ENCODE results near the gene C9.
"Not testable (repeated sequence)": the region's sequence is repeated elsewhere in the genome, so short reads cannot be mapped to it uniquely, and the experiment has no call there.

Gene C9

GRCh38 chr5:39256477-39257235 is 107.6 kb downstream of the C9 start:
- DNase-seq = peak; percentile 61

GRCh38 chr5:39255406-39255805 is 108.9 kb downstream of the C9 start:
- no peak for DNase-seq

GRCh38 chr5:39254671-39255070 is 109.6 kb downstream of the C9 start:
- no peak for DNase-seq

DNA sequence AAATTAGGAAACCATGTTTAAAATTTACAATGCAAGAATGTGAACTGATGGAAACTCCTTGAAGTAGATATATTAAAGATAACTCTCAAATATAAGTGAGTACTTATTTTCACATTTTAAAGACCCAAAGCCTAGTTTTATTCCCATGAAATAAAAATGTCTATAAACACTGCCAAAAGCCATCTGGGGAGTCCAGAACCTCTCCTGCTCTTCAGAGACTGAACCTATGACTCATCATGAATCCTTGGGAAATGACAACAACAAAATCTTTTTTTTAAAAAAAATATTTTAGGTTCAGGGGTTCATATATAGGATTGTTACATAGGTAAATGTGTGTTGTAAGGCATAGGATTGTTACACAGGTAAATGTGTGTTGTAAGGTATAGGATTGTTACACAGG is 111.1 kb downstream of the C9 start:
- DNase-seq = no peak

DNA sequence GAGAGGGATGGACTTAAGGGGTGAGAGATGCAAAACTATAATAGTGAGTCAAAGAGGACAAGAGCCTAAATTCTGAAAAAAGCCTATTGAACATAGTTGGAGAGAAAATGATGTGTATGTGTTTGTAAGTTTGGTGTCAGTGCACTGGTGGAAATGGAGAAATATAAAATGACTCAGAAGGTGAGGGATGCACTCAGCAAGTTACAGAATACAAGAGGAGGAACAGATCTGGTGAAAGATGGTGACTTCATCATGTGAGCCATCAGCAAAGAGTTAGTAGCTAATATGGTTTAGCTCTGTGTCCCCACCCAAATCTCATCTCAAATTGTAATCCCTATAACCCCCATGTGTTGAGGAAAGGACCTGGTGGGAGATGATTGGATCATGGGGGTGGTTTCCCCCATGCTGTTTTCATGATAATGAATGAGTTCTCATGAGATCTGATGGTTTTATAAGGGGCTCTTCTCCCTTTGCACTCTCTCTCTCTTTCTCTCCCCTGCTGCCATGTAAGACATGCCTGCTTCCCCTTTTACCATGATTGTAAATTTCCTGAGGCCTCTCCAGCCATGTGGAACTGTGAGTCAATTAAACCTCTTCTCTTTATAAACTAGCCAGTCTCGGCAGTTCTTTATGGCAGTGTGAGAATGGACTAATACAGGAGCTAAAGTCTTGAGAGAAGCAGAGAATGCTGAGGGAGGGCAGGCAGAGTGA is 114.6 kb downstream of the C9 start:
- DNase-seq = no peak

DNA sequence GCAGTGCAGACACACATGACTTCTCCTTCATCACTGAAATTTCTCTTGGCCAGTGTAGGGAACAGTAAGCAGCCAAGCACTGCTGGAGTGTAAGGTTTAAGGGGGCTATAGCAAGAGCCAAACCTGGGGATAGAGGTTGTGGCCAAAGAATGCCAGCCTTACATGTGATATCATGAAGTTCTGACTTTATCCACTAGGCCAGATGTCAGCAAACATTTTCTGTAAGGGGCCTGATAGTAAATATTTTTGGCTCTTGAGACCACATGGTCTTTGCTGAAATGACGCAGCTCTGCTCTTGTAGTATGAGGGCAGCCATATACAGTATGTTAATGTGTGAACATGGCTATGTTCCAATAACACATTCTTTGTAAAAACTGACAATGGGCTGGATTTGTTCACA is 115.2 kb downstream of the C9 start:
- no peak for DNase-seq

DNA sequence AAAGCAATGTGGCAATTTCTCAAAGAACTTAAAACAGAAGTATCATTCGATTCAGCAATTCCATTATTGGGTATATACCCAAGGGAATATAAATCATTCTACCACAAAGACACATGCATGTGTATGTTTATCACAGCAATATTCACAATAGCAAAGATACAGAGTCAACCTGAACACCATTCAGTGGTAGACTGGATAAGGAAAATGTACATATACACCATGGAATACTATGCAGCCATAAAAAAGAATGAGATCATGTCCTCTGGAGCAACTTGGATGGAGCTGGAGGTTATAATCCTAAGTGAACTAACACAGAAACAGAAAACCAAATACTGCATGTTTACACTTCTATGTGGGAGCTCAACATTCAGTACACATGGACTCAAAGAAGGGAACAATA is 123.5 kb downstream of the C9 start:
- DNase-seq = no peak

DNA sequence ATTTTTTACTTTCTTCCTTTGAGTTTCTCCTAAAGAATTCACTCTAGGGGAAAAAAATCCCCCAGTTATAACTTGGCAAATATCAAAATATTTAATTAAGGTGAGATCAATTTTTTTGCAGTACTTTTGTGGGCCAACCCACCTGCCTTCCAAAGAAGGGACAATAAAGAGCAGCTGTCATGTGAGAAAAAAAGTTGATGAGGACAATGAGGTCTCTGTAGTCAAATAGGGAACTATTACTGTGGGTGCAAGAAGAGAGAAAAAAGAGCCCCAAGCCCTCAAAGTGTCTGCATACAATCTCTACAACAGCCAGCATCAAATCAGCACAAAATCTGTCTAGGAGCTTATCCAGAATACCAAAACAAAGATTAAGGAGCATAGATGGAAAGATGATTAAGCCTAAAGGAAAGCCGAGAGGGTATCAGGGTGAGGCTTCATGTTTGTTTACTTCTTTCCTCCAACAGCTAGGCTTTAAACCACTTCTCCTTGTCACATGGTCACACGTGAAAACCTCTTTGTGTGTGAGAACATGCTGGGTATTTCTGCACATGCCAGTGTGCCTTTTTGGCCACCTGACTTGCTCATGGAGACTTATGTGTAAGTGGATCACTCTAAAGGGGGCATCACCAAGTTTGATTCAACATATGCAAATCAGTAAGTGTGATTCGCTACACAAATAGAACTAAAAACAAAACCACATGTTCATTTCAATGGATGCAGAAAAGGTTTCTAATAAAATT is 125.8 kb downstream of the C9 start:
- no peak for DNase-seq

- DNase-seq = no peak
These were observed 127.6 kb downstream of the C9 start for GRCh38 chr5:39236718-39237117.

- DNase-seq = no peak
These were observed 128.6 kb downstream of the C9 start for GRCh38 chr5:39235648-39236047.

GRCh38 chr5:39234494-39234893 is 129.8 kb downstream of the C9 start:
- not testable (repeated sequence) for DNase-seq
